ENCODE data around the gene ASH1L. TPM values are rescaled to one million over a fixed set of nuclear protein-coding genes. Genes with fewer than 3 reads are reported as not detected.

The ASH1L gene
- total and polyA plus RNA-seq, 9 of the 15 experiments (the other 6 are each of a cell fraction or from before 2014, with no cell fraction given) = 2.0 to 23.3 (median 14.6) TPM

- TF ChIP-seq ZFP30 (CRISPR knock-in tag; IDR thresholded peaks at IDR 0.05; ENCODE audit: borderline replicate concordance) = no peak
- TF ChIP-seq FOXO4 (CRISPR knock-in tag; IDR thresholded peaks at IDR 0.05) = peak; percentile 33; the same call in 1 of the 2 replicates
- TF ChIP-seq ARID3B (CRISPR knock-in tag; IDR thresholded peaks at IDR 0.05; ENCODE audit: borderline replicate concordance) = peak; percentile 89; the same call in 1 of the 2 replicates
- TF ChIP-seq DACH1 (IDR thresholded peaks at IDR 0.05; ENCODE audit: partially characterized antibody) = no peak
- peak; percentile 40; the same call in 1 of the 2 replicates for TF ChIP-seq TARDBP (IDR thresholded peaks at IDR 0.05)
- TF ChIP-seq XRCC4 (IDR thresholded peaks at IDR 0.05; ENCODE audit: extremely low read depth, insufficient read depth, insufficient read length) = no peak
- TF ChIP-seq BDP1 (IDR thresholded peaks at IDR 0.05; ENCODE audit: insufficient read depth, insufficient read length) = no peak
- TF ChIP-seq GTF2F1 (IDR thresholded peaks at IDR 0.05; ENCODE audit: low read depth, low read length) = no peak
- peak; percentile 76 for TF ChIP-seq HES1 (IDR thresholded peaks at IDR 0.05; ENCODE audit: low read depth)
- TF ChIP-seq TAF1 (IDR thresholded peaks at IDR 0.05; ENCODE audit: control insufficient read depth, extremely low read depth, insufficient read depth, low read length, severe bottlenecking) = peak; percentile 98
- peak; percentile 48 for TF ChIP-seq HMGN3 (IDR thresholded peaks at IDR 0.05; ENCODE audit: borderline replicate concordance, extremely low read depth, insufficient read length, low read depth, low read length)
- no peak for TF ChIP-seq TGIF2 (CRISPR knock-in tag; IDR thresholded peaks at IDR 0.05)
- TF ChIP-seq XRCC3 (IDR thresholded peaks at IDR 0.05) = no peak
- no peak for TF ChIP-seq GATAD2B (IDR thresholded peaks at IDR 0.05; ENCODE audit: borderline replicate concordance)
- TF ChIP-seq TEAD4 (IDR thresholded peaks at IDR 0.05; ENCODE audit: low read length) = peak; percentile 30; the same call in 1 of the 2 replicates
- TF ChIP-seq TEAD4 (CRISPR knock-in tag; IDR thresholded peaks at IDR 0.05; ENCODE audit: borderline replicate concordance) = 0 out of 2 replicates have a peak, but pooled peaks have one; percentile 24
- TF ChIP-seq SIX5 (IDR thresholded peaks at IDR 0.05; ENCODE audit: borderline replicate concordance in 1 of 2, insufficient read depth in 1 of 2, low read depth in 1 of 2, low read length in 2 of 2) = peak; percentile 23 to 25; a peak in 2 of 4 replicates
- TF ChIP-seq CEBPG (CRISPR knock-in tag; IDR thresholded peaks at IDR 0.05) = no peak
- no peak for TF ChIP-seq CEBPG (tag; conservative IDR thresholded peaks at IDR 0.05 in 1 of 2, IDR thresholded peaks at IDR 0.05 in 1 of 2)
- TF ChIP-seq CCNT2 (IDR thresholded peaks at IDR 0.05; ENCODE audit: borderline replicate concordance, extremely low read depth, insufficient read length, low read depth, low read length) = peak; percentile 49
- no peak for TF ChIP-seq HDAC8 (tag; IDR thresholded peaks at IDR 0.05)
- no peak for TF ChIP-seq ARID2 (IDR thresholded peaks at IDR 0.05)
- TF ChIP-seq FOXJ2 (tag; IDR thresholded peaks at IDR 0.05) = no peak
- TF ChIP-seq CC2D1A (IDR thresholded peaks at IDR 0.05) = no peak
- no peak for TF ChIP-seq CHD2 (IDR thresholded peaks at IDR 0.05; ENCODE audit: low read depth, low read length)
These were observed at the start of gene ASH1L (continued) for GRCh38 chr1:155562581-155563376.
